GM19239 (cell line): Measurements from ENCODE around the gene DLX5.

Experiments
- DNase-seq: peaks from one replicate; pipeline ENCODE4 v3.0.0; 2011; ENCODE audit warnings: low spot score; ENCODE audit not compliant: insufficient read length
- FAIRE-seq: peaks from 2 replicates; lab custom pipeline; 2011; peaks lifted over from hg19 to GRCh38; lab: Jason Lieb, UNC

DLX5 gene

GRCh38 chr7:97018791-97019531, 5.7 kb downstream of the DLX5 start:
- no peak for FAIRE-seq
- no peak for DNase-seq

GRCh38 chr7:97018126-97018601, 6.5 kb downstream of the DLX5 start:
- DNase-seq, result no peak
- no peak for FAIRE-seq

GRCh38 chr7:97017192-97018125, 7.2 kb downstream of the DLX5 start:
- FAIRE-seq, result no peak
- DNase-seq, result no peak

- FAIRE-seq (no peak), DNase-seq (no peak)
These were observed 8.0 kb downstream of the DLX5 start for GRCh38 chr7:97016381-97017191.

GRCh38 chr7:97015756-97016380, 8.8 kb downstream of the DLX5 start:
- no peak for DNase-seq
- no peak for FAIRE-seq

GRCh38 chr7:97015279-97015678, 9.4 kb downstream of the DLX5 start:
- DNase-seq (no peak), FAIRE-seq (no peak)

GRCh38 chr7:97014145-97014750, 10.4 kb downstream of the DLX5 start:
- DNase-seq (no peak), FAIRE-seq (no peak)

GRCh38 chr7:97013845-97014134, 10.8 kb downstream of the DLX5 start:
- no peak for FAIRE-seq
- no peak for DNase-seq

GRCh38 chr7:97013134-97013844, 11.3 kb downstream of the DLX5 start:
- FAIRE-seq (no peak), DNase-seq (no peak)

- no peak for DNase-seq
- no peak for FAIRE-seq
These were observed 12.1 kb downstream of the DLX5 start for GRCh38 chr7:97012365-97013133.

GRCh38 chr7:97011536-97012364, 12.9 kb downstream of the DLX5 start:
- FAIRE-seq (no peak), DNase-seq (no peak)

GRCh38 chr7:97011104-97011503, 13.5 kb downstream of the DLX5 start:
- FAIRE-seq (no peak), DNase-seq (no peak)

GRCh38 chr7:97009753-97010732, 14.6 kb downstream of the DLX5 start:
- FAIRE-seq (no peak), DNase-seq (no peak)

- DNase-seq (no peak), FAIRE-seq (no peak)
These were observed 16.2 kb downstream of the DLX5 start for GRCh38 chr7:97008275-97008917.

GRCh38 chr7:97007583-97007861, 17.1 kb downstream of the DLX5 start:
- no peak for FAIRE-seq
- no peak for DNase-seq
